B cell (primary cell): ENCODE measurements around the gene CNKSR2. TPM values are rescaled to one million over a fixed set of nuclear protein-coding genes. Genes with fewer than 3 reads are reported as not detected.
A peak's percentile ranks its signal among the peaks of the same experiment; 100 is the strongest.

Experiments used
- ATAC-seq: fragments of 200-7000 bp; cut with Tn5 transposase; one replicate; pipeline ENCODE4 v1.10.0; 2021; ENCODE audit warnings: low read depth, mild to moderate bottlenecking, moderate number of reproducible peaks, moderate library complexity
- CTCF ChIA-PET: fragments of 350-600 bp; sonication (Branson Sonifier 250); formaldehyde crosslinking; loops from one replicate; lab custom pipeline; 2021; ENCODE audit warnings: antibody characterized with exemption, inconsistent platforms; lab: Charles Lee
- POLR2A ChIA-PET: fragments of 350-600 bp; sonication (Branson Sonifier 250); formaldehyde crosslinking; loops from one replicate; lab custom pipeline; 2021; ENCODE audit warnings: antibody characterized with exemption; lab: Charles Lee
- DNase-seq: peaks from one replicate; pipeline ENCODE4 v3.0.0; 2013
- H2AFZ ChIP-seq: 2 replicates; pipeline ENCODE4 v1.6.1; 2012; ENCODE audit warnings: mild to moderate bottlenecking, low read depth, low read length; ENCODE audit not compliant: insufficient read depth, poor library complexity, severe bottlenecking
- H3K27ac ChIP-seq, 2 donors: 1 replicate in 1 of 2; 2 replicates in 1 of 2; pipeline ENCODE4 v1.5.1; 2012 to 2013; ENCODE audit warnings: low read length in 2 of 2, mild to moderate bottlenecking in 2 of 2, moderate library complexity in 1 of 2
- H3K27me3 ChIP-seq, 4 experiments: fragments of 200-600 bp in 1 of 4; sonication (generic) in 1 of 4; replicated peaks in 1 of 4; 1 replicate in 2 of 4; 2 replicates in 2 of 4; pipeline versions ENCODE4 v1.6.1 to v1.7.0; 2013 to 2016; ENCODE audit warnings: low read length in 3 of 4, mild to moderate bottlenecking in 2 of 4, mixed read lengths in 1 of 4, moderate library complexity in 1 of 4; ENCODE audit not compliant: insufficient read depth in 4 of 4, control insufficient read depth in 3 of 4; ENCODE audit errors: control extremely low read depth in 1 of 4
- H3K36me3 ChIP-seq, 2 experiments: replicated peaks in 1 of 2; 1 replicate in 1 of 2; 2 replicates in 1 of 2; pipeline versions ENCODE4 v1.6.1 to v1.7.1; 2013; ENCODE audit warnings: low read length in 1 of 2; ENCODE audit not compliant: insufficient read depth in 2 of 2, control insufficient read depth in 1 of 2; ENCODE audit errors: control extremely low read depth in 1 of 2, extremely low read depth in 1 of 2
- H3K4me1 ChIP-seq, 2 donors: fragments of 200-600 bp in 1 of 2; sonication (generic) in 1 of 2; 1 replicate in 1 of 2; 2 replicates in 1 of 2; pipeline versions ENCODE4 v1.5.1 to v1.6.1; 2013 to 2017; ENCODE audit warnings: low read length in 2 of 2; ENCODE audit not compliant: control insufficient read depth in 2 of 2, insufficient read depth in 2 of 2
- H3K4me2 ChIP-seq: replicated peaks from 2 replicates; pipeline ENCODE3; 2012; ENCODE audit warnings: mild to moderate bottlenecking, low read depth, low read length; ENCODE audit not compliant: poor library complexity, severe bottlenecking
- H3K4me3 ChIP-seq, 5 experiments: fragments of 200-600 bp in 1 of 5; sonication (generic) in 1 of 5; 1 replicate in 3 of 5; 2 replicates in 2 of 5; pipeline versions ENCODE4 v1.5.1 to v1.7.0; 2011 to 2016; ENCODE audit warnings: low read length in 4 of 5, mild to moderate bottlenecking in 4 of 5, low read depth in 2 of 5, control low read depth in 1 of 5, moderate library complexity in 1 of 5; ENCODE audit not compliant: insufficient read depth in 1 of 5; ENCODE audit errors: control extremely low read depth in 1 of 5, extremely low read depth in 1 of 5
- H3K79me2 ChIP-seq: fragments of 200-600 bp; sonication (generic); one replicate; pipeline ENCODE4 v1.6.0; 2016; ENCODE audit warnings: low read length; ENCODE audit not compliant: control insufficient read depth, insufficient read depth
- H3K9ac ChIP-seq: fragments of 200-600 bp; sonication (generic); 2 replicates; pipeline ENCODE4 v1.6.1; 2017; ENCODE audit warnings: mild to moderate bottlenecking, low read length, moderate library complexity
- H3K9me3 ChIP-seq, 3 donors: one replicate each; pipeline versions ENCODE4 v1.6.1 to v1.7.1; 2013; ENCODE audit warnings: low read length in 2 of 3; ENCODE audit not compliant: control insufficient read depth in 2 of 3, insufficient read depth in 1 of 3; ENCODE audit errors: control extremely low read depth in 1 of 3
- H4K20me1 ChIP-seq: 2 replicates; pipeline ENCODE4 v1.6.0; 2012; ENCODE audit warnings: mild to moderate bottlenecking, low read length; ENCODE audit not compliant: insufficient read depth, control insufficient read depth, poor library complexity, severe bottlenecking
- H3K27ac Mint-ChIP-seq: one replicate; pipeline ENCODE4 v1.8.0; 2021; ENCODE audit warnings: mixed read lengths
- H3K27me3 Mint-ChIP-seq: one replicate; pipeline ENCODE4 v1.8.0; 2021; ENCODE audit warnings: mixed read lengths
- H3K4me1 Mint-ChIP-seq: one replicate; pipeline ENCODE4 v1.8.0; 2021; ENCODE audit warnings: mixed read lengths
- H3K4me3 Mint-ChIP-seq: one replicate; pipeline ENCODE4 v1.8.0; 2021; ENCODE audit warnings: mixed read lengths
- H3K9me3 Mint-ChIP-seq: one replicate; pipeline ENCODE4 v1.8.0; 2022; ENCODE audit warnings: mixed read lengths; ENCODE audit not compliant: insufficient read depth
- CTCF ChIP-seq: fragments of 200-600 bp; IDR thresholded peaks from one replicate; pipeline ENCODE4 v1.8.0; 2022; ENCODE audit warnings: antibody characterized with exemption, mild to moderate bottlenecking
- EZH2 ChIP-seq: IDR thresholded peaks from 2 replicates; pipeline ENCODE4 v1.6.1; 2012; ENCODE audit warnings: borderline replicate concordance, low read depth, mild to moderate bottlenecking, moderate library complexity, low read length; ENCODE audit not compliant: insufficient read depth, poor library complexity, severe bottlenecking
- WGBS: methylation state at CpG from one replicate; pipeline ENCODE4 v1.1.5; 2013; ENCODE audit warnings: missing lambda C conversion rate; ENCODE audit not compliant: insufficient coverage; 5-methylcytosine and 5-hydroxymethylcytosine counted together
- intact Hi-C: fragments of 100-400 bp; cut with micrococcal nuclease; formaldehyde crosslinking; loops from one replicate; pipeline ENCODE4 v1.10.0; 2022
- polyA plus RNA-seq: library from polyadenylated mRNA; depleted of rRNA; stranded (reverse); fragments of >200 nt; gene quantifications from 2 replicates; pipeline ENCODE4 v1.2.3, GENCODE V29; 2012
- total RNA-seq, 2 donors: library from RNA; stranded (reverse); fragments of 120-200 nt in 1 of 2; gene quantifications; 1 replicate in 1 of 2; 2 replicates in 1 of 2; pipeline versions ENCODE4 v1.2.3 to v1.2.4, GENCODE V29; 2013 to 2022

CNKSR2 gene
- total and polyA plus RNA-seq, 2 donors (not counting 1 experiment from before 2014, with no cell fraction given) = 11.5 to 18.8 TPM

- peaks cover 0 to 24% (median 0%) of the 10 kb centered on the region in 3 donors for H3K9me3 ChIP-seq
- H2AFZ ChIP-seq = peak overlapping the region; percentile 56
- no peaks in the 10 kb centered on the region for H3K79me2 ChIP-seq
- peak overlapping the region; percentile 79 for H3K4me3 Mint-ChIP-seq
- peak overlapping the region; percentile 51 for H3K9ac ChIP-seq
- ChIA-PET CTCF (no interaction called here), POLR2A (no interaction called here)
- H4K20me1 ChIP-seq = no peaks in the 10 kb centered on the region
- no peak overlapping the region for H3K27ac ChIP-seq
- H3K4me1 Mint-ChIP-seq = peaks cover 16% of the 10 kb centered on the region
- H3K27ac Mint-ChIP-seq = peak overlapping the region; percentile 67
- peaks cover 0 to 16% of the 10 kb centered on the region in 2 donors for H3K4me1 ChIP-seq
- H3K27me3 ChIP-seq = peaks cover 0 to 20% (median under 1%) of the 10 kb centered on the region in 4 experiments
- no peak for ATAC-seq
- peak; percentile 23 for DNase-seq
- intact Hi-C loops = no loop called here
- 42% methylated on average over 50 of the region's 57 CpGs for WGBS
- H3K36me3 ChIP-seq = no peaks in the 10 kb centered on the region
- H3K27me3 Mint-ChIP-seq = peaks cover 12% of the 10 kb centered on the region
- H3K9me3 Mint-ChIP-seq = no peaks in the 10 kb centered on the region
- TF ChIP-seq EZH2 (no peak), CTCF (no peak)
- peak overlapping the region; percentile 65 for H3K4me2 ChIP-seq
- H3K4me3 ChIP-seq = peak overlapping the region in 4 of 5 experiments; percentile 13 to 45 (median 35)
These were observed 283.3 kb downstream of the CNKSR2 start for GRCh38 chrX:21657318-21658151.

- DNase-seq (peak; percentile 13), ATAC-seq (no peak)
- peaks cover 0 to 24% (median 0%) of the 10 kb centered on the region in 3 donors for H3K9me3 ChIP-seq
- no peaks in the 10 kb centered on the region for H4K20me1 ChIP-seq
- H3K27ac ChIP-seq = no peak within 1 kb of the TSS
- POLR2A ChIA-PET = no interaction called here
- H3K4me3 ChIP-seq = peak within 1 kb of the TSS in 4 of 5 experiments; percentile 13 to 45 (median 35)
- H3K27me3 ChIP-seq = peaks cover 0 to 20% (median under 1%) of the 10 kb centered on the region in 4 experiments
- no peaks in the 10 kb centered on the region for H3K79me2 ChIP-seq
- CTCF ChIA-PET = no interaction called here
- no peaks in the 10 kb centered on the region for H3K9me3 Mint-ChIP-seq
- peak within 1 kb of the TSS; percentile 67 for H3K27ac Mint-ChIP-seq
- H3K4me1 ChIP-seq = peaks cover 0 to 16% of the 10 kb centered on the region in 2 donors
- H3K27me3 Mint-ChIP-seq = peaks cover 12% of the 10 kb centered on the region
- peak within 1 kb of the TSS; percentile 65 for H3K4me2 ChIP-seq
- peaks cover 16% of the 10 kb centered on the region for H3K4me1 Mint-ChIP-seq
- intact Hi-C loops = no loop called here
- TF ChIP-seq EZH2 (no peak), CTCF (no peak)
- WGBS = 7% methylated on average over 56 of the region's 60 CpGs
- H3K36me3 ChIP-seq = no peaks in the 10 kb centered on the region
- peak within 1 kb of the TSS; percentile 79 for H3K4me3 Mint-ChIP-seq
- H2AFZ ChIP-seq = peak within 1 kb of the TSS; percentile 56
- H3K9ac ChIP-seq = peak within 1 kb of the TSS; percentile 51
These were observed 284.0 kb downstream of the CNKSR2 start, which contains the start of gene KLHL34 for GRCh38 chrX:21658152-21658737. Gene KLHL34, minus strand, starts transcription at chrX:21658330. Its CDS starts 542 bp downstream, at chrX:21657788.
